IMR-90 (cell line): Measurements from ENCODE around the gene TUBA3C. TPM values are rescaled to one million over a fixed set of nuclear protein-coding genes. Genes with fewer than 3 reads are reported as not detected.

Experiments
- ATAC-seq: fragments of 200-7000 bp; cut with Tn5 transposase; 2 replicates; pipeline ENCODE4 v1.9.1; 2020; ENCODE audit warnings: low read depth, mild to moderate bottlenecking, moderate library complexity
- BruUV-seq: library from RNA; stranded (reverse); fragments of 400-500 nt; replicated peaks from 2 replicates; lab custom pipeline; 2021; lab: Mats Ljungman, UMichigan
- CTCF ChIA-PET: fragments of 300-600 bp; formaldehyde crosslinking; extraction: SDS; loops from one replicate; lab custom pipeline; 2021; ENCODE audit warnings: antibody characterized with exemption; lab: Yijun Ruan, JAX
- POLR2A ChIA-PET: fragments of 300-600 bp; sonication (Branson Sonifier 250); formaldehyde crosslinking; loops from one replicate; lab custom pipeline; 2022; ENCODE audit warnings: antibody characterized with exemption; ENCODE audit not compliant: unreplicated experiment; lab: Charles Lee
- DNase-seq: peaks from one replicate; pipeline ENCODE4 v3.0.0; 2013
- H2AFZ ChIP-seq: replicated peaks from 2 replicates; pipeline ENCODE3; 2013; ENCODE audit warnings: low read length, mild to moderate bottlenecking; ENCODE audit not compliant: poor library complexity
- H2AK5ac ChIP-seq: 2 replicates; pipeline ENCODE4 v1.6.1; 2013; ENCODE audit warnings: low read depth, low read length, inconsistent platforms
- H2AK9ac ChIP-seq: replicated peaks from 2 replicates; pipeline ENCODE3; 2013; ENCODE audit warnings: mild to moderate bottlenecking, low read depth, low read length, moderate library complexity; ENCODE audit not compliant: poor library complexity
- H2BK120ac ChIP-seq: 2 replicates; pipeline ENCODE4 v1.6.1; 2013; ENCODE audit warnings: low read depth, low read length, inconsistent platforms
- H2BK15ac ChIP-seq: 3 replicates; pipeline ENCODE4 v1.6.1; 2013; ENCODE audit warnings: low read depth, low read length, inconsistent platforms
- H2BK20ac ChIP-seq: 2 replicates; pipeline ENCODE4 v1.6.1; 2013; ENCODE audit warnings: low read depth, mild to moderate bottlenecking, inconsistent platforms, low read length, moderate library complexity
- H2BK5ac ChIP-seq: 2 replicates; pipeline ENCODE4 v1.6.1; 2013; ENCODE audit warnings: mild to moderate bottlenecking, low read depth, low read length, inconsistent platforms; ENCODE audit not compliant: poor library complexity, severe bottlenecking
- H3K14ac ChIP-seq: replicated peaks from 2 replicates; pipeline ENCODE4 v1.6.1; 2013; ENCODE audit warnings: low read depth, low read length, inconsistent platforms
- H3K18ac ChIP-seq: 2 replicates; pipeline ENCODE4 v1.6.1; 2013; ENCODE audit warnings: low read depth, low read length, control low read depth
- H3K23ac ChIP-seq: 2 replicates; pipeline ENCODE4 v1.6.1; 2013; ENCODE audit warnings: low read depth, low read length, inconsistent platforms
- H3K27ac ChIP-seq: 2 replicates; pipeline ENCODE4 v1.5.1; 2013; ENCODE audit warnings: mild to moderate bottlenecking, control low read depth, low read length; ENCODE audit not compliant: insufficient read depth
- H3K27me3 ChIP-seq: 2 replicates; pipeline ENCODE4 v1.6.1; 2013; ENCODE audit warnings: low read length; ENCODE audit not compliant: control insufficient read depth, insufficient read depth
- H3K36me3 ChIP-seq: 2 replicates; pipeline ENCODE4 v1.6.1; 2013; ENCODE audit warnings: low read length, mixed read lengths; ENCODE audit not compliant: control insufficient read depth, insufficient read depth
- H3K4ac ChIP-seq: 2 replicates; pipeline ENCODE4 v1.6.1; 2013; ENCODE audit warnings: low read depth, low read length, inconsistent platforms
- H3K4me1 ChIP-seq: 2 replicates; pipeline ENCODE4 v1.6.1; 2013; ENCODE audit warnings: low read length, mixed read lengths; ENCODE audit not compliant: control insufficient read depth, insufficient read depth
- H3K4me2 ChIP-seq: 2 replicates; pipeline ENCODE4 v1.6.1; 2013; ENCODE audit warnings: low read depth, mild to moderate bottlenecking, control low read depth, low read length, moderate library complexity
- H3K4me3 ChIP-seq: 2 replicates; pipeline ENCODE4 v1.5.1; 2013; ENCODE audit warnings: low read depth, mild to moderate bottlenecking, control low read depth, low read length, moderate library complexity; ENCODE audit not compliant: insufficient read depth
- H3K56ac ChIP-seq: 2 replicates; pipeline ENCODE4 v1.6.1; 2013; ENCODE audit warnings: low read length, inconsistent platforms; ENCODE audit not compliant: insufficient read depth; ENCODE audit errors: extremely low read depth
- H3K79me1 ChIP-seq, 2 experiments: 2 replicates each; pipeline ENCODE4 v1.6.1; 2013; ENCODE audit warnings: low read length in 2 of 2, inconsistent platforms in 1 of 2, low read depth in 1 of 2
- H3K9ac ChIP-seq: 2 replicates; pipeline ENCODE4 v1.6.1; 2013; ENCODE audit warnings: low read depth, low read length, control low read depth
- H3K9me1 ChIP-seq: 2 replicates; pipeline ENCODE4 v1.6.1; 2013; ENCODE audit warnings: low read length, inconsistent platforms; ENCODE audit not compliant: insufficient read depth
- H3K9me3 ChIP-seq: 2 replicates; pipeline ENCODE4 v1.6.1; 2013; ENCODE audit warnings: low read length; ENCODE audit not compliant: control insufficient read depth, insufficient read depth
- H4K20me1 ChIP-seq: 2 replicates; pipeline ENCODE4 v1.6.1; 2013; ENCODE audit warnings: low read length, inconsistent platforms; ENCODE audit not compliant: insufficient read depth
- H4K5ac ChIP-seq: 2 replicates; pipeline ENCODE4 v1.6.1; 2013; ENCODE audit warnings: mild to moderate bottlenecking, low read depth, low read length, control low read depth
- H4K8ac ChIP-seq, 2 experiments: 2 replicates each; pipeline ENCODE4 v1.6.1; 2013; ENCODE audit warnings: low read depth in 2 of 2, low read length in 2 of 2, control low read depth in 1 of 2, inconsistent platforms in 1 of 2
- H4K91ac ChIP-seq: 2 replicates; pipeline ENCODE4 v1.6.1; 2013; ENCODE audit warnings: low read depth, low read length, inconsistent platforms; ENCODE audit not compliant: insufficient read depth
- CEBPB ChIP-seq: IDR thresholded peaks from 2 replicates; pipeline ENCODE4 v1.6.1; 2012; ENCODE audit warnings: low read depth, low read length, improper control_type of control experiment
- MAFK ChIP-seq: IDR thresholded peaks from 2 replicates; pipeline ENCODE4 v1.6.1; 2012; ENCODE audit warnings: low read depth, low read length, improper control_type of control experiment
- WGBS, 2 experiments: methylation state at CpG; one replicate each; pipeline versions ENCODE4 v1.1.5 to v1.1.7; 2013; ENCODE audit warnings: missing lambda C conversion rate in 2 of 2; ENCODE audit not compliant: insufficient read length in 1 of 2; ENCODE audit errors: extremely low coverage in 2 of 2; 5-methylcytosine and 5-hydroxymethylcytosine counted together
- dilution Hi-C: fragments of 300-500 bp; cut with HindIII; formaldehyde crosslinking; loops from one replicate; pipeline ENCODE4 v1.14.3; 2018; ENCODE audit warnings: low sequenced_read_pairs; ENCODE audit not compliant: unreplicated experiment
- in situ Hi-C: fragments of 300-500 bp; cut with MboI; formaldehyde crosslinking; loops from 3 replicates; pipeline ENCODE4 v1.14.3; 2019; ENCODE audit warnings: low sequenced_read_pairs, inconsistent platforms, mixed read lengths
- intact Hi-C: fragments of 100-400 bp; cut with micrococcal nuclease; formaldehyde crosslinking; loops from 2 replicates; pipeline ENCODE4 v1.10.0; 2022
- polyA plus RNA-seq, 3 experiments: library from polyadenylated mRNA; depleted of rRNA; stranded (reverse); fragments of >200 nt; gene quantifications; 2 replicates each; pipeline ENCODE4 v1.2.3, GENCODE V29; 2012; ENCODE audit warnings: low replicate concordance in 1 of 3
- total RNA-seq: library from RNA; depleted of rRNA; stranded (reverse); fragments of >200 nt; gene quantifications from 2 replicates; pipeline ENCODE4 v1.2.3, GENCODE V29; 2012

TUBA3C gene
- total and polyA plus RNA-seq, 2 of the 4 experiments (the other 2 are of a cell fraction): not detected

DNA sequence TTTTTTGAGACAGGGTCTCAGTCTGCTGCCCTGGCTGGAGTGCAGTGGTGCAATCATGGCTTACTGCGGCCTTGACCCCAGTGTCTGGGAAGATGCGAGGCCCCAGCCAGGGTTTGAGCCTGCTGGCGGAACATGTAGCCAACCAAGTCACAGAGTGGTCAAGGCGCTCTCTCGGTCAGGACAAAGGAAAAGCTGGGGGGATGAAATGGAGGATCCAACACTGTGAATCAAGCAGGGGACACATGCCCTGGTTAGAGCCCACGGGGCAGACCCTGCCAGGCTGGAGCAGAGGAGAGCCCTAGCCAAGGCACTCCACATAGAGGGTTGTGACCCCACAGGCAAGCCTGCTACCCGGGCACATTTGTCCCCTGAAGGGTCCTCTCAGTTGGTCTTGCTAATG is 10.1 kb downstream of the TUBA3C start:
- in situ Hi-C loops: no loop called here
- Histone ChIP-seq H4K20me1 (no peaks in the 10 kb centered on the region), H4K5ac (no peak overlapping the region), H3K27me3 (no peaks in the 10 kb centered on the region), H3K36me3 (no peaks in the 10 kb centered on the region), H2BK20ac (no peak overlapping the region), H3K9me3 (peaks cover 40% of the 10 kb centered on the region), H2AK9ac (no peak overlapping the region), H2AK5ac (no peak overlapping the region), H2BK120ac (no peak overlapping the region), H4K91ac (no peak overlapping the region), H3K56ac (no peak overlapping the region), H3K79me1 (no peaks in the 10 kb centered on the region), H3K9me1 (no peaks in the 10 kb centered on the region), H3K9ac (no peak overlapping the region), H3K4ac (no peak overlapping the region), H2AFZ (no peak overlapping the region), H3K27ac (no peak overlapping the region), H3K4me2 (no peak overlapping the region), H2BK15ac (no peak overlapping the region), H3K4me1 (no peaks in the 10 kb centered on the region), H3K4me3 (no peak overlapping the region), H4K8ac (no peak overlapping the region), H3K18ac (no peak overlapping the region), H3K14ac (no peak overlapping the region), H2BK5ac (no peak overlapping the region), H3K23ac (no peak overlapping the region)
- intact Hi-C loops: no loop called here
- DNase-seq (no peak), ATAC-seq (no peak)
- dilution Hi-C loops: no loop called here
- ChIA-PET POLR2A (no interaction called here), CTCF (no interaction called here)
- 75% methylated on average over 5 of the region's 7 CpGs; no CpG with 5 or more reads in 1 of the 2 experiments for WGBS, 2 experiments
- TF ChIP-seq CEBPB: no peak
- no peak for TF ChIP-seq MAFK
- no TSS peak for BruUV-seq
